ENCODE data around the gene MANSC4.
A peak's percentile ranks its signal among the peaks of the same experiment; 100 is the strongest.

MANSC4 gene

DNA sequence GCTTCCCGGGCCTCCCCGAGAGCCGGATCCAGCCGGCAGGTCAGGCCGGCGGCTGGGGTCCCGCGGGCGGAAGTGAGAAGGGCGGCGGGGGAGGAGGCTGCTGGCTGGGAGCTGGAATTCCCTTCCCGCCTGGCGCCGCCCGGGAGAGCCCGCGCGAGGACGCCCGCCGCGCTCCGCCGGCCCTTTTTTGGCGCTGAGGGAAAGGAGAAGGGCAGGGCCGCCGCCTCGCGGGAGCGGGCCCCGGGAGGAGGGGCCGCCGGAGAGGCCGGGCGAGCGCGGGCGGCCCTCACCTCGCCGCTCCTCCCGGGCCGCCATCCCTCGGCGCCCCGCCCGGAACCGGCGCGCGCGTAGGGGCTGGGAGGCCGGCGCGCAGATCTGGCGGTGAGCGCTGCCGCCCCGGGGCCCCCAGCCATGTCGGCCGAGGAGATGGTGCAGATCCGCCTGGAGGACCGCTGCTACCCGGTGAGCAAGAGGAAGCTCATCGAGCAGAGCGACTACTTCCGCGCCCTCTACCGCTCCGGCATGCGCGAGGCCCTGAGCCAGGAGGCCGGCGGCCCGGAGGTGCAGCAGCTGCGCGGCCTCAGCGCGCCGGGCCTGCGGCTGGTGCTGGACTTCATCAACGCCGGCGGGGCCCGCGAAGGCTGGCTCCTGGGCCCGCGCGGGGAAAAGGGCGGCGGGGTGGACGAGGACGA, at the start of gene MANSC4, which contains the start of gene KLHL42:
Gene MANSC4, minus strand, starts transcription at position 317 of the 692 bp plus-strand sequence. CDS start 8,960 bp downstream, outside the sequence.
Gene KLHL42, plus strand, starts transcription at position 314 of the 692 bp plus-strand sequence. Its CDS starts 98 bp downstream, at position 412.
- DNase-seq: peak; percentile 56

- DNase-seq: no peak
Observed at GRCh38 chr12:27828196-27828595, 48.2 kb upstream of the MANSC4 start.

- no peak for DNase-seq
Observed at GRCh38 chr12:27826076-27826475, 46.0 kb upstream of the MANSC4 start.

DNA sequence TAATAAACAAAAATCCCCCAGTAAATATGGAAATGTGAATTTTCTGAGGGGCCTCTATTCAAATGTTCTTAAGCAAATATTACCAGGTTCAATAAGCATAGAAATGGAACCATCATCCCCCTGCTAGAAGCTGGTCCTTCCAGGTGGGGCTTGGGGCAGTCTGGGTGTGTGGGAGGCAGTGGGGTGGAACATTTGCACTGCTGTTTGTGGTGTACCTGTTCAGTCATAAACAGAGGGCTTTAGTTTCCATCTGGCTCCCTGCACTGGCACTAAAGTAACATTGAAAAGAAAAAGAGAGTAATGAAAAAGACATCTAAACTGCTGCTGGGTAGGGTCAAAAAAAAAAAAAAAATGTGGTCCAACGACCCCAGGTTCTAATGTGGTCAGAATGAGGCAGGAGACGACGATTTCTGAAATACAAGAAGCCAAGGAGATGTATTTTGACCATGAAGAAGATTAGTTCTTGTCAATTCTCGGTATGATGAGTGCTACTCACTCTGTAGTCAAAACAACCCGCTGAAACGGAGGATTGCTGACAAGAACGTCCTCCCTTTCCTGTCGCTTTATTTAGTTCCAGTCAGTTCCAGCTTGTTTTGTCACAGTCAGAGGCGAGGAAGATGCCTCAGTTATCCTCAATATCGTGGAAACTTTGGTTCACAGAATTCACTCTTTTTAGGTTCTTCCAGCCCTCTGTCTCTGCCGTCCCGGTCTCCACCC, 44.2 kb upstream of the MANSC4 start:
- no peak for DNase-seq

GRCh38 chr12:27823038-27823437, 43.0 kb upstream of the MANSC4 start:
- DNase-seq: no peak

DNA sequence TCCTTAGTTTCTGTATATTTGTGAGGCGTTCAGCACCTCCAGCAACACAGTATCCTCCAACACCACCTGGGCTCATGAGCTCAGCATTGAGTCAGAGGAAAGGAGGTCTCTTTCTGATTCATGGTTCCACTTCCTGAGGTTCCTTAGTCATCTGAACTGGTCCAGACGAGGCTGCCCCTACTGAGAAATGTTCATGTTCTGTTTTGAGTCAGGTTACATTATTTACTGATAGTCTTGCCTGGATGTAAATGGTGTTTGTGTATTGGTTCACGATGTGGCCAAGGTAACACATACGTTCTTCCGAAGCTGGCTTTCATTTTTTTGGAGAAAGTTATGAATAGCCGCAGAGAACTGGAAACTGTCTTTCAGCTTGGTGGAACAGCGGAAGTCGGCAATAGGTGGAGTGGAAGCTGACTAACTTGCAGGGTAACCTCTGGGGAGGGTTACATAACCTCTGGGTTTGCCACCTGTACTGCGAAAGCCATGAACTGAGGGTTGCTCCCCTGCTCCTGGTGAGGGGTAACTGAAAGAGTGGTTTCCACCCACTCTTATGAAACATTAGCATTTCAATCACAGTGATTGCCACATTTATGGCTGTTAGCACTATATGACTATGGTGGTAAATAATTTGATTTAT, 42.2 kb upstream of the MANSC4 start:
- no peak for DNase-seq

DNA sequence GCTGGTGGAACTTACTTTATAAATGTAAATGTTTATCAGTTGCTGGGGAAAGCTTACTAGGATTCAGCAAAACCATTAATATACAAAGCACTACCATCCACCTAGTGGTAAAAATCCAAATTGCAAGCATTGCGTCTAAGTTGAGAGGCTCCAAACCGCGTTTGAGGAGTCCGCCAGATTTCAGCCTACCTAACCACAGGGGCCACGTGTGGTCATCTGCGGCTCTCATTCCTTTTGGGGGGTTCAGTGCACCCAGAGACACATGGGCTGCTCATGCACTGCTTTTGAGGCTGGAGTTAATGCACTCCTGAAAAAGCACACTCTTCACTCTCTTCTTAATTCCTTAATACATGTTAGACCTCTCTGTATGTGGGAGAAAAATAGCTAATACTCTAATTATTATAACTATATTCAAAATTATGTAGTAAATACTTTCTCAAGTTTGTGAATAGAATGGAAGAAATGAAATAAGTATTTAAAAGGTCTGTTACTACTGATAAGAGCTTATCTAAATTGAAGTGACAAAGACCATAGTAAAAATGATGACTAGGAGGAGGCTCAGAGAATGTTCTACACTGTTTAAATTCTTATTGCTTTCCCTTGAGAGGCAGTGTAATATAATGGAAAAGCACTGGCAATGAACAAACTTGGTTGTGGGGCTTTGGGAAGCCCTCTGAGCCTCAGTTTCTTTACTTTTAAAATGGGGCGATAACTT, 41.4 kb upstream of the MANSC4 start:
- peak; percentile 4 for DNase-seq

DNA sequence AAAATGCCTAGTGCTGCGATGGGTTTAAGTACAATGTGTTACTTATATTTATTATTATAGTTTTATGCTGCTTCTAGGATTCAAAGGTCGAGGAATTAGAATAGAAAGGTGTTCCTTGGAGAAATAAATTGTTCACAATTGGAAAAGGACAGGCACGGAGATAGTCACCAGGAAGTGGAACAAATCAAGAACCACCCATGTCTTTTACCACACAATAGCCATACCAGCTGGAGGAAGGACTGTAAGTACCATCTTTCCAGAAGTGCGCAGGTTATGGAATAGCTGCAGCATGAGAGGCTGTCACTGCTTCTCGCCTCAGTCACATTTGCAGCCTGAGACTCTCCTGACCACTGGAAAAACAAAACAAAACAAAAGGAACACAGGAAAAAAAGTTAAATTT, 40.5 kb upstream of the MANSC4 start:
- no peak for DNase-seq

GRCh38 chr12:27818401-27818918, 38.4 kb upstream of the MANSC4 start:
- DNase-seq: peak; percentile 6

GRCh38 chr12:27817766-27818165, 37.7 kb upstream of the MANSC4 start:
- no peak for DNase-seq

- DNase-seq: no peak
Observed at GRCh38 chr12:27814851-27815591, 35.0 kb upstream of the MANSC4 start.

GRCh38 chr12:27814411-27814810, 34.4 kb upstream of the MANSC4 start:
- DNase-seq: no peak

DNA sequence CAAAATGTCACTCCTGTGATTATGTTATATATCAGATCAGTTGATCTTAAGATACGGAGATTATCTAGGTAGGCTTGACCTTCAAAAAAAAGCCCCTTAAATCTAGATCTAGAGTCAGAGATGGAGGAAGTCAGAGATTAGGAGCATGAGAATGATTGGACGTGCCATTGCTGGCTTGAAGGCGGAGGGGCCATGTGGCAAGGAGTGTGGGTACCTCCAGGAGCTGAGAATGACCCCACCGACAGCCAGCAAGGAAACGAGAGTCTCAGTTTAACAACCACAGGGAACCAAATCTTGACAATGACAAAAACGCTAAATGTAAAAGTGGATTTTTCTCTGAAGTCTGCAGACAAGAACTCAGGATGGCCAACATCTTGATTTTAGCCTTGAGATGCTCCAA, 32.5 kb upstream of the MANSC4 start:
- DNase-seq: no peak

DNA sequence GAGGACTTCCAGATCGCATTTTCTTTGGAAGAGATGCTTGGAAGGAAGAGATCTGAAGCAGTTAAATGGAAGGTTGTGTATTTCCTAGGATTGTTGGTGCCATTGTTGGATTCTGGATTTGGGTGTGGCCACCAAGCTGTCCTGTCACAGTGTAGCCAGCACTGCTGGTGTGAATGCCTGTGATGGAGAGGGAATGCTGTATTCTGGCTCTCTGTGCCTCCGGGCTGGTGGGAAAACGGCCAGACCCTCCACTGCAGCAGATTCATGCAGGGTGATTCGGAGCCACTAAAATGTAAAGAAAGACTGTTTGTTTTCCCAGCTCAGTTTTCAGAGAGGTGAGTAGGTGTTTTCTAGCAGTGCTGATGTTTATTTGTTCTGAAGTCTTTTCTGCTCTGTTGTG, 30.7 kb upstream of the MANSC4 start:
- no peak for DNase-seq

- DNase-seq: no peak
Observed at GRCh38 chr12:27808841-27809240, 28.8 kb upstream of the MANSC4 start.

DNA sequence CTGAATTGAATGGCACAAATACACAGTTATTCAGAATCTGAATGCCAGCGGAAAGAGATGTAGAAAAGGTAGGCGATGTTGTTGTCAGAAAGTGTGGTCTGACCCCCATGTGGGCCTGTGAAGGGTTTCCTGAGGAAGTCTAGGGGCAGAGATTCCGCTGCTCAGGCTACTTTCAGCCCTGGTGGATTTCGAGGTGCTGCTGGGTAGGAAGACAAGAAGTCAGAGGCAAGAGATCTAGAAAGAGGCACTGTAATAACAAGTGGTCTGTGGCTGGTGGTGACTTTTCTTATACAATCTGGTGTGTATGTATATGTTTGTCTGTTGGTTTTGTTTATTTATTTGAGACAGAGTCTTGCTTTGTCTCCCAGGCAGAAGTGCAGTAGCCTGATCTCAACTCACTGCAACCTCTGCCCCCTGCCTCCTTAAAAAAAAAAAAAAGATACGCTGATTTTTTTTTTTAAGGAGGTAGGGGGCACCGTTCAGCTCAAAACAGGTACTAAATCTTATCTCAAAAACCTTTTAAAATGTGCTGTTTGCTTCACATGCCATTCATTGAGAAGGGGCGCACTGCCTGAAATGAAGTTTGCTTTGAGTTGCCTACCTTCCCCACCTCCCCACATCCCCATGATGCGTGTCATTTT, 27.1 kb upstream of the MANSC4 start:
- no peak for DNase-seq

- no peak for DNase-seq
Observed at GRCh38 chr12:27806259-27806658, 26.2 kb upstream of the MANSC4 start.

DNA sequence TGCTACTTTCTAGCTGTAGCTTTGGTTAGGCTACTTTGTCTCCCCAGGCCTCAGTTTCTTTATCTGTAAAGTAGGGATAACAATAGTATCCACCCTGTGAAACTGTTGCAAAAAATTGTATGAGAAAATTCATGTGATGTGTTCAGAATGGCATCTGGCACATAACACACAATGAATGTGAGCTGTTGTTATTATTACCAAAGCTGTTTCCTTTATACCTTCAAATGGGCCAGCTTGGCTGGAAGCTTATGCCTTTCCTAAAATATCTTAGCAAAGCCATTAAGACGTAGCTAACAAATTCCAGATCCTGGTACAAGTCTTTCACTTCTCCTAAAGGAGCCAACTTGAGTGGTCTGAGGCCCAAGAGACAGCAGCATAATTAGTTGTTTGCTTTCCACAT, 25.2 kb upstream of the MANSC4 start:
- no peak for DNase-seq

DNA sequence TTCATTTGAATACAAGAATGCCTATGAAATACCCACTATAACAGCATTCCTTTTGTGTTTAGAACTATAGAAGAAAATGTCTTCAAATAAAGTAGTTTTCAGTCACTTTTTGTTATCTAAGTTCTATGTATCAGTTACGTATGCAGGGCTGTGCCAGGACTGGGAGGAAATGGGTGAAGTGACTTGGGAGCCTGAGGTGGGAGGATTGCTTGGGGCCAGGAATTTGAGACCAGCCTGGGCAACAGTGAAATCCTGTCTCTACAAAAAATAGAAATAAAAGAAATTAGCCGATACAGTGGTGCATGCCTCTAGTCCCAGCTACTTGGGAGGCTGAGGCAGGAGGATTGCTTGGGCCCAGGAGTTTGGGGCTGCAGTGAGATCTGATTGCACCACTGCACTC, 22.9 kb upstream of the MANSC4 start:
- no peak for DNase-seq

DNA sequence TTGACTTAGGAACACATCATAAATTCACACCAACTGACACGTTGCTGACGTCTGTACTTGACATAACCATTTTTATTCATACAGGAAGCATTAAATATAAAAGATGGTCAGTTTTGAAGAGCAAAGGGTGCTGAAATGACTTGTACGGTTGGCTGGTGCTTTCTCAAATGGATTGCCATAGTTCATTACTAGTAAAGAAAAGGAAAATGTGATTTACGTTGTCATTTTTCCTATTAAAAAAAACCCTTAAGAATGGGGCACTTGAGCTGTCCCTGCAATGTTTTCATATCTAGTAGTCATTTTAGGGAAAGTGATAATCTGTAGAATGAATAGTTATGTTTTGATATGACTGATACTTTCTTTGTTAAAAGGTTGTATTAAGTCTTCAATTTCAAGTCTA, 22.5 kb upstream of the MANSC4 start:
- DNase-seq: no peak

GRCh38 chr12:27801630-27802029, 21.6 kb upstream of the MANSC4 start:
- no peak for DNase-seq

DNA sequence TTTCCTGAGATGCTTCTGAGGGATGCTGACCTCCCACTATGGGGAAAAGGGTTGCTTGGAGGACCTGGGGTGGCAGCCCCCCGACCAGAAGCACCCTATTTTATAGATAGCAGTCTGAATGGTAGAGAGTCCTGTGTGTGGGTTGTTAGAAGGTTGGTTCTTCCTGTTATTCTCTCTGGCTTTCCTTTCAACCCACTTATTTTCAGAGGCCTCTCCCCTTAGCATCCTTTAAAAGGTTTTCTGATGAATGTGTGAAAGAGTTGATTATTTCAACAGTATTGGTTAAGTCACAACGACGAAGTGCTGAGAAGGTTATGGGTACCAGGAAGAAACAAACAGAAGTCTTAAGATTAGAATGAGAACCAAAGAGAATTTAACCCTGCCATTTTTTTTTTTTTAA, 20.8 kb upstream of the MANSC4 start:
- no peak for DNase-seq
